ENCODE results near the gene KANSL1.

Gene KANSL1

GRCh38 chr17:46121165-46121764, 72.0 kb downstream of the KANSL1 start (continued):
- TF ChIP-seq TSHZ2 (CRISPR knock-in tag; IDR thresholded peaks at IDR 0.05) (no peak), ISL1 (CRISPR knock-in tag; IDR thresholded peaks at IDR 0.05) (no peak), OSR1 (CRISPR knock-in tag; IDR thresholded peaks at IDR 0.05) (no peak), ZNF8 (CRISPR knock-in tag; IDR thresholded peaks at IDR 0.05) (no peak), ZNF70 (CRISPR knock-in tag; IDR thresholded peaks at IDR 0.05) (no peak), POU6F1 (CRISPR knock-in tag; IDR thresholded peaks at IDR 0.05; ENCODE audit: borderline replicate concordance, low read depth) (no peak), ESRRG (CRISPR knock-in tag; IDR thresholded peaks at IDR 0.05) (no peak), PPARA (CRISPR knock-in tag; IDR thresholded peaks at IDR 0.05; ENCODE audit: borderline replicate concordance) (no peak), ZFP30 (CRISPR knock-in tag; IDR thresholded peaks at IDR 0.05) (no peak), ZC3H10 (CRISPR knock-in tag; IDR thresholded peaks at IDR 0.05) (no peak), RARB (CRISPR knock-in tag; IDR thresholded peaks at IDR 0.05) (no peak)

- no peak for TF ChIP-seq TOX (CRISPR knock-in tag; IDR thresholded peaks at IDR 0.05; ENCODE audit: borderline replicate concordance)
- TF ChIP-seq OSR1 (CRISPR knock-in tag; IDR thresholded peaks at IDR 0.05): no peak
- TF ChIP-seq ZFP30 (CRISPR knock-in tag; IDR thresholded peaks at IDR 0.05): no peak
- no peak for TF ChIP-seq BACH2 (CRISPR knock-in tag; IDR thresholded peaks at IDR 0.05; ENCODE audit: borderline replicate concordance)
- no peak for TF ChIP-seq TCF4 (CRISPR knock-in tag; IDR thresholded peaks at IDR 0.05; ENCODE audit: borderline replicate concordance)
- no peak for TF ChIP-seq ZNF8 (CRISPR knock-in tag; IDR thresholded peaks at IDR 0.05)
- no peak for TF ChIP-seq PPARA (CRISPR knock-in tag; IDR thresholded peaks at IDR 0.05; ENCODE audit: borderline replicate concordance)
- no peak for TF ChIP-seq POU6F1 (CRISPR knock-in tag; IDR thresholded peaks at IDR 0.05; ENCODE audit: borderline replicate concordance, low read depth)
- TF ChIP-seq ZFP3 (CRISPR knock-in tag; IDR thresholded peaks at IDR 0.05): no peak
- no peak for TF ChIP-seq GLIS3 (CRISPR knock-in tag; IDR thresholded peaks at IDR 0.05)
- TF ChIP-seq CSDC2 (CRISPR knock-in tag; IDR thresholded peaks at IDR 0.05): no peak
- TF ChIP-seq ZNF70 (CRISPR knock-in tag; IDR thresholded peaks at IDR 0.05): no peak
- no peak for TF ChIP-seq PATZ1 (CRISPR knock-in tag; IDR thresholded peaks at IDR 0.05; ENCODE audit: borderline replicate concordance)
- TF ChIP-seq CREB5 (CRISPR knock-in tag; IDR thresholded peaks at IDR 0.05; ENCODE audit: low read depth): no peak
- TF ChIP-seq RARB (CRISPR knock-in tag; IDR thresholded peaks at IDR 0.05): no peak
- no peak for TF ChIP-seq ISL1 (CRISPR knock-in tag; IDR thresholded peaks at IDR 0.05)
- no peak for TF ChIP-seq ZC3H10 (CRISPR knock-in tag; IDR thresholded peaks at IDR 0.05)
- no peak for ATAC-seq
These were observed 72.7 kb downstream of the KANSL1 start for GRCh38 chr17:46120537-46120936.

- ATAC-seq: no peak
- TF ChIP-seq CSRNP3 (CRISPR knock-in tag; IDR thresholded peaks at IDR 0.05) (no peak), ZNF565 (CRISPR knock-in tag; conservative IDR thresholded peaks at IDR 0.05; ENCODE audit: low read depth) (no peak), ESRRG (CRISPR knock-in tag; IDR thresholded peaks at IDR 0.05) (no peak), SNAI2 (CRISPR knock-in tag; IDR thresholded peaks at IDR 0.05) (no peak), BACH2 (CRISPR knock-in tag; IDR thresholded peaks at IDR 0.05; ENCODE audit: borderline replicate concordance) (no peak), ZNF8 (CRISPR knock-in tag; IDR thresholded peaks at IDR 0.05) (no peak), GLIS3 (CRISPR knock-in tag; IDR thresholded peaks at IDR 0.05) (no peak), ARNTL (CRISPR knock-in tag; IDR thresholded peaks at IDR 0.05; ENCODE audit: borderline replicate concordance, low read depth) (no peak), TOX (CRISPR knock-in tag; IDR thresholded peaks at IDR 0.05; ENCODE audit: borderline replicate concordance) (no peak), ZC3H10 (CRISPR knock-in tag; IDR thresholded peaks at IDR 0.05) (no peak), CSDC2 (CRISPR knock-in tag; IDR thresholded peaks at IDR 0.05) (no peak), TCF4 (CRISPR knock-in tag; IDR thresholded peaks at IDR 0.05; ENCODE audit: borderline replicate concordance) (no peak), ISL1 (CRISPR knock-in tag; IDR thresholded peaks at IDR 0.05) (no peak), ZNF70 (CRISPR knock-in tag; IDR thresholded peaks at IDR 0.05) (no peak)
These were observed 73.2 kb downstream of the KANSL1 start for GRCh38 chr17:46120078-46120477.
